SW 1271 (cell line): Measurements from ENCODE around the gene ARPP19.
"Not testable (repeated sequence)": the region's sequence is repeated elsewhere in the genome, so short reads cannot be mapped to it uniquely, and the experiment has no call there.

Source experiments
- DNase-seq, 2 experiments: peaks; one replicate each; lab custom pipeline; 2025; lab: John Stamatoyannopoulos, UW

ARPP19 gene

GRCh38 chr15:52512869-52513268 lies 56.0 kb downstream of the ARPP19 start:
- DNase-seq, result not testable (repeated sequence)

- DNase-seq, result no peak
Measured at GRCh38 chr15:52511084-52511483, 57.7 kb downstream of the ARPP19 start.

- DNase-seq, result no peak
Measured at GRCh38 chr15:52509500-52510245, 59.2 kb downstream of the ARPP19 start.

- DNase-seq, result no peak
Measured at GRCh38 chr15:52506549-52506948, 62.3 kb downstream of the ARPP19 start.

GRCh38 chr15:52505151-52505550 lies 63.7 kb downstream of the ARPP19 start:
- DNase-seq, result no peak

GRCh38 chr15:52503788-52504496 lies 64.9 kb downstream of the ARPP19 start:
- no peak for DNase-seq

- no peak for DNase-seq
Measured at GRCh38 chr15:52502608-52503007, 66.2 kb downstream of the ARPP19 start.

- no peak for DNase-seq
Measured at GRCh38 chr15:52499506-52499905, 69.3 kb downstream of the ARPP19 start.

GRCh38 chr15:52498706-52499105 lies 70.1 kb downstream of the ARPP19 start:
- DNase-seq, result no peak
